HL-60/S4 (cell line): Measurements from ENCODE around the gene PAPLN.
"Not testable (repeated sequence)": the region's sequence is repeated elsewhere in the genome, so short reads cannot be mapped to it uniquely, and the experiment has no call there.

Experiments used
- in situ Hi-C: fragments of 300-500 bp; cut with MboI; formaldehyde crosslinking; loops from 2 replicates; pipeline ENCODE4 v1.14.3; 2022; ENCODE audit warnings: low sequenced_read_pairs

The PAPLN gene

DNA sequence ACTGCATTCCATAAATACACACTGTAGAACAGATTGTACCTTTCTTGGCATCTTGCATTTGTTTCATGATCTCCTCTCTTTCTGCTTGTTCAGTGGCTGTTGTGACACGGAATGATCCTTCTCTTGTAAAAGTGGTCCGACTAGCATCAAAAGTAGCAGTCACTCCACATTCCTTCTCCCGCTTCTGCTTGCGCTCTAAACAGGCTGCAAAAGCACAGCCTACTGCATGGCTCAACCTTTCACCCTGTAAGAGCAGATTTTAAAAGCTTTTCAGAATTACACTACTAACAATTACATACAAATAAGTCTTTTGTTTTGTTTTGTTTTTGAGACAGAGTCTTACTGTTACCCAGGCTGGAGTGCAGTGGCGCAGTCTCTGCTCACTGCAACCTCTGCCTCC lies 49.8 kb downstream of the PAPLN start:
- in situ Hi-C loops, result no loop called here

DNA sequence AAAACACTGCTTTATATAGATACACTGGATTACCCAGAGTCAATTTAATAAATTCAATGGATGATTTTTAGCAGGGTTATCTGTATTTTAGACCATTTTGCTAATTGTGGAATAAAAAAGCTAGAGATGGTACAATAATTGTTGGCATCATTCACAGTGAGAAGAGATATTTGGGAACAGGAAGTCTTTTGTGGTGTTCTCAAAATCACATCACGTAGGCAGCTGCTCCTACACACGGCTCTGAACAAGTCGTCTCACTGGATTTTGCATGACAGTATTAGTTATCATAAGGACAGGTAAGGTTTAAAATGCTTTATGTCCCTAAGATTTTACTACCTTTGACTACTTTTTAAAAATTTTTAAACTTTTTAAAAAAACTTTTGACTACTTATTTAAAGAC lies 52.0 kb downstream of the PAPLN start:
- in situ Hi-C loops, result no loop called here

DNA sequence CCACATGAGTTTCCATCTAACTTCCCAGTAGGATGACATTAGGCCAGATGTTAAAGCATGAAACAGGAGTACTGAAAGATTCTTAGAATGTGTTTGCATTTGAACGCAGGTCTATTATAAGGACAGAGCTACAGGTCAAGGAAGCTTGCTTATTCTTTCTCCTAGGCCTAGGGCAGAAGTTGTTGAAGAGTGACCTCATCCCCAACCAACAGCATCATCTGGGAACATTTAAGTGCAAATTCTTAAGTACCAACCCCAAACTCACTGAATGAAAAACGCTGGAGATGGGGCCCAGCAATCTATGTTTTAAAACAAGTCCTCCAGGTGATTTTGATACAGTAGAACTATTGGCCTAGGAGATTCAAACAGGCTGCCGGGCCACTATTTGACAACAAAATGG lies 52.4 kb downstream of the PAPLN start:
- in situ Hi-C loops, result no loop called here

DNA sequence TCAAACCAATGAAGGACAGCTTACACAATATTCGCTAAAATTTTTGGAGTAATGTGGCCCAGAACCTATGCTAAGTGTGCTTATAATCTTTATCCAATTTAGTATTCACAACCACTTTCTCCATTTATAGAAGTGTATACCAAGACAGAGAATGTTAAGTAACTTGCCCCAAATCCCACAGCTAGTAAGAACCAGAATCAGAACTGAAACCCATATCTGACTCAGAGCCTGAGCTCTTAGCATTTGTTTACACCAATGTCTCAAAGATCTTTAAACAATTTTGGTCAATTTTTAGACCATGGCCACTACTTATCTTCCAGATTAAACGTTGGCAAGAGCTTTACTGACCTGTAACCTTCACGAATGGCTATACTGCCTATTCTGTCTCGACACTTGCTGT lies 53.0 kb downstream of the PAPLN start:
- in situ Hi-C loops, result no loop called here

DNA sequence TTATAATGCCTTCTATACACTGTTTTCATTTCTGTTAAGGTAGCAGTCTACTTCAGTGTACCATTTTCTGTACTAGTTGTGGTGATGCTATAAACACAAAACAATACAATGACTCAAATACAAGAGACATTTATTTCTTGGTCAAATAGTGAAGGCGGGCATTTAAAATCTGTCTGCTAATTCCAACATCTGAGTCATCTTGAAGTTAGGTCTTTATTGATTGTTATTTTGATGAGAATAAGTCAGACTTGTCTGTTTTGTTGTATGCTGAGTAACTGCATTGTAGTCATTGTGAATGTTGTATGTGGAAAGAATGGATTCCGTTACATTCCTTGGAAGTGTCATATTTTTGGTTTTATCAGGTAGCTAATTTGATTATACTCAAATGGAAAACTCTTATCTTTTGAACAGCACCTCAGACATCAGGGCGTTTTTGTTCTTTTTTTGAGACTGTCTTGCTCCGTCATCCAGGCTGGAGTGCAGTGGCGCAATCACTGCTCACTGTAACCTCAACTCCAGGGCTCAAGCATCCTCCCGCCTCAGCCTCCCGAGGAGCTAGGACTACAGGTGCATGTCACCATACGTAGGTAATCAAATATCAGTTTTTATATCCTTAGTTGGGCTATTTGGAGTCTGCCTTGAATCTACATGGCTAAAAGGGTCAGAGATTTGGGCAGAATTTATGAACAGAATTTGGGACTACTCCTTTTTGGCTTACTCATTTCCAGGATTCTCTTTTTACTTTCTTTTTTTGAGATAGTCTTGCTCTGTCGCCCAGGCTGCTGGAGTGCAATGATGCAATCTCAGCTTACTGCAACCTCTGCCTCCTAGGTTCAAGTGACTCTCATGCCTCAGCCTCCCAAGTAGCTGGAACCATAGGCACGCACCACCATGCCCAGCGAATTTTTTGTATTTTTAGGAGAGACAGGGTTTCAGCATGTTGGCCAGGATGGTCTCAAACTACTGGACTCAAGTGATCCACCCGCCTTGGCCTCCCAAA lies 56.8 kb downstream of the PAPLN start:
- in situ Hi-C loops, result no loop called here

DNA sequence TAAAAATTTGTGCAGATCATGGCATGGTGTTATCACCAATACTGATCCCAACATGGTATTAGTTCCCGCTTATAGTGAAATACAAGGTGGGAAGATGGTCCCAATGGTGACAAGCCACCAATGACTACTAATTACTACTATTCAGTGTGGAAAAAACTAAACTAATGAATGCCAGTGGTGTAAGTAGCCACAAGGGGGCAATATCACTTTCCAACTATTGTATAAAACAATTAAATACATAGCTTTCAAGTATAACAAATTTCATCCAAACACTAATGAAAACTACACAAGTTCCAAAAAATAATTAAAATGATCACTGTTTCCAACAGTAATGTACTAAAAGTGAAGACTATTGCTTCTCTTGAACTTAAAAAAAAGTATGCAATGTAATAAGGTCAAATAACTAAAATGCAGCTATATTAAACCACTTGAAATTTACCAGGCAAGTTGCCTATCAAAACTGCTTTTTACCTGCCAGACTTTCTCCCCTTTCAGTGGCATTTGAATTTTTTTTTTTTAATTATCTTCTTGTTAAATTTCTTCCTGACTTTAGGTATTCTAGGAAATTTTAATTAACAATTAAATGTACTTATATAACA lies 58.0 kb downstream of the PAPLN start:
- in situ Hi-C loops, result no loop called here

DNA sequence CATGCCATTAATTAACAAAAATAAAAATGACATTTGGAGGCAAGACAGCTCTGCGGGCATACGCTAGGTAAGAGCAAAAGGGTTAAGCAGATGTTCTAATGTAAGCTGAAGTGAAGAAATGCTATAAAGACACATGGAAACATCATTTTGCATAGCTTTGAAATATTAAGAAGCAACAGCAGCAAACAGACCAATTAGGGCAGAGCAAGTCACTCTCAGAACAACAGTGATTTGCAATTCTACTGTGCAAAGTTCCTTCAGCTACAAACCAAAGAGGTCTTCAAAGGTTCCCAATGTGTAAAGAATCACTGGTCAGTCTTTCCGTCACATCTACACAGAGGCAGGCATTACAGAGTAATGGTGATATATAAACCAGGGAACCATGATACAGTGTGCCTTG lies 68.2 kb downstream of the PAPLN start:
- in situ Hi-C loops, result no loop called here

DNA sequence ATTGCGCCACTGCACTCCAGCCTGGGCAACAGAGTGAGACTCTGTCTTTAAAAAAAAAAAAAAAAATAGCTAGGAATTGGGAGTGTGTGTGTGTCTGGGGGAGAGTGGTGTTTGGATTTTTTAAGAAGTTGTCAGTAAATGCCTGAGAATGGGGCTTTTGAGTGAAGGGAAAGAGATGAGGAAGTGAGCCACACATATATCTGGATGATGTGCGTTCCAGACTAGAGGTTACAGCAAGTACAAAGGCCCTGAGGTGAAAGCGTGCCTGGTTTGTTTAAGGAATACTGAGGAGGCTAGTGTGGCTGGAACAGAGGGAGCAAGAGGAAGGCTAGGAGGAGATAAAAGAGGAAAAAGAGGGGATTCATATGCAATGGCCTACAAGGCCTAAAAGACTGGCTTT lies 70.0 kb downstream of the PAPLN start:
- in situ Hi-C loops, result no loop called here

DNA sequence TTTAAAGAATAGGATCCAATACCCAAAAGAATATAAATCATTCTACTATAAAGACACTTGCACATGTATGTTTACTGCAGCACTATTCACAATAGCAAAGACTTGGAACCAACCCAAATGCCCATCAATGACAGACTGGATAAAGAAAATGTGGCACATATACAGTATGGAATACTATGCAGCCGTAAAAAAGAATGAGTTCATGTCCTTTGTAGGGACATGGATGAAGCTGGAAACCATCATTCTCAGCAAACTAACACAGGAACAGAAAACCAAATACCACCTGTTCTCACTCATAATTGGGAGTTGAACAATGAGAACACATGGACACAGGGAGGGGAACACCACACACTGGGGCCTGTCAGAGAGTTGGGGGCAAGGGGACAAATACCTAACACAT lies 71.9 kb downstream of the PAPLN start:
- in situ Hi-C loops, result not testable (repeated sequence)

DNA sequence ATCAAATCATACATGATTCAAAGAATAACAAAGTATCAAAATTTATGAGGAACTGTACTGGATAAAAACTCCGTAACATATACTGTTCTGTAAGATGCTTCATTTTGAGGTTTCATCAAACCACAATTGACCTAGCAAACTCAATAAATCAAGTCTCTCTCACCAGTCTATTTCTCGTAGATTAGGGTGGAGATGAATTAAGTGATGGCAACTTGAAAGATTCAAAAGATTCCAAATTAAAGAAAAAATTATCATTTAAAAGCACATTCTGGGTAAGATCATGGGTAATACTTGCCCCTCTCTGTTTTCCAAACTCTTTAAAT lies 74.4 kb downstream of the PAPLN start:
- in situ Hi-C loops, result no loop called here

DNA sequence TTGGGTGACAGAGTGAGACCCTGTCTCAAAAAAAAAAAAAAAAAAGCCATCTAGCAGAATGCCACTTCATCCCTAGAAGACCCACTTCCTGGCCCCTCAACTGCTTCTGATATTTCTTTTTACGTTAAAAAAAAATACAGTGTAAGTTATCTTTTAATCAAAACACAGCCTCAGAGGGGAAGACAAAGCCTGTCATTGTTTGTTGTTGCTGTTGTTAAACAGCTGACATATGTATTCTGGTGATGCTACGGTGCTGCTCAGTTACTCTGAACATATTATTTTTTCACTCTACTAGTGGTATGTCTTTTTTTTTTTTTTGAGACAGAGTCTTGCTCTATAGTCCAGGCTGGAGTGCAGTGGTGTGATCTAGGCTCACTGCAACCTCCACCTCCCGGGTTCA lies 75.4 kb downstream of the PAPLN start:
- in situ Hi-C loops, result no loop called here

DNA sequence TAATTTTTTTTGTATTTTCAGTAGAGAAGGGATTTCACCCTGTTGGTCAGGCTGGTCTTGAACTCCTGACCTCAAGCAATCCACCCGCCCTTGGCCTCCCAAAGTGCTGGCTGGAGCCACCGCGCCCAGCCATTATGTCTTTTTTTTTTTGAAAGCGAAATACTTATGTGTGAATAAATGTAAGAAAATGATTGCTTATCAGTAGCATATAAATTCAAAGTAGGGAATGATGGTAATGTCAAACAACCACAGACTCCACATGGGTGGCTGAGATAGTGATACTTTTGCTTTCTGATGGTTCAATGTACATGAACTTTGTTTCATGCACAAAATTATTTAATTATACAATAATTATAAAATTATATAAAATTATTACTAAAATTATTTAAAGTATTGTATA lies 75.8 kb downstream of the PAPLN start:
- in situ Hi-C loops, result no loop called here

DNA sequence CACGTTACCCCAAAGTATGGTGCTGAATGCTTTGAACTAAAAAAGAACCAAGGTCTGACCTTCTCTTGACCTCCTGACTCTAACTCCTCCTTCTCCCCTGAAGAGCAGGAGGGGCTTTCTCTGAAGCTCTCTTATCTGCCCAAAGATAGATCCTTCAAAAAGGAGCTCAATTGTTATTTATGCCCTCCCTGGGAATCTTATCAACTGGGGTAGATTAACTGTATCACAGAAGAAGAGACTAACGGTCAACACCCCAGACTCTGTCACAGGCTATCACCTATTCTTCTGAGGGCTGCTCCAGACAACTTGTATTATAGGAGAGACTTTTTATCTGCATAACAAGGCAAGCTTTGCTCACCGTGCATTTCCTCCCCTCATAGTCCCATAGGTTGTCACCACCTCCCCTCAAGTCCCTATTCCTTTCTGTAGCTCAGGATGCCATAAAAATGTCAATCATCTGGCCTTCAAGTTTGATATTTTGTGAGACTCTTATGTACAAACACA lies 86.6 kb downstream of the PAPLN start:
- in situ Hi-C loops, result no loop called here
